Left lung (tissue), 10 donors: Measurements from ENCODE around the gene LILRB5. TPM values are rescaled to one million over a fixed set of nuclear protein-coding genes. Genes with fewer than 3 reads are reported as not detected.
A peak's percentile ranks its signal among the peaks of the same experiment; 100 is the strongest.
"Not testable (repeated sequence)": the region's sequence is repeated elsewhere in the genome, so short reads cannot be mapped to it uniquely, and the experiment has no call there.

ENCODE experiments used
- ATAC-seq: fragments of 200-7000 bp; cut with Tn5 transposase; one replicate; pipeline ENCODE4 v1.9.1; 2020; ENCODE audit warnings: moderate library complexity
- DNase-seq, 4 donors: peaks; one replicate each; pipeline ENCODE4 v3.0.0-alpha.2; 2013 to 2020
- H3K27ac ChIP-seq, 2 donors: fragments of 200-600 bp; sonication (generic) in 1 of 2; one replicate each; pipeline versions ENCODE4 v1.5.0 to v1.8.0; 2020 to 2021
- H3K27me3 ChIP-seq, 2 donors: fragments of 200-600 bp; sonication (generic) in 1 of 2; one replicate each; pipeline versions ENCODE4 v1.5.0 to v1.8.0; 2020 to 2021
- H3K36me3 ChIP-seq, 2 donors: fragments of 200-600 bp; sonication (generic) in 1 of 2; one replicate each; pipeline versions ENCODE4 v1.5.0 to v1.8.0; 2020 to 2021
- H3K4me1 ChIP-seq, 2 donors: fragments of 200-600 bp; one replicate each; pipeline ENCODE4 v1.8.0; 2021
- H3K4me3 ChIP-seq, 2 donors: fragments of 200-600 bp; sonication (generic) in 1 of 2; one replicate each; pipeline versions ENCODE4 v1.5.0 to v1.8.0; 2020 to 2021; ENCODE audit warnings: mild to moderate bottlenecking in 1 of 2
- H3K9me3 ChIP-seq, 2 donors: fragments of 200-600 bp; sonication (generic) in 1 of 2; one replicate each; pipeline versions ENCODE4 v1.5.0 to v1.8.0; 2020 to 2021
- intact Hi-C, 2 donors: fragments of 100-400 bp; cut with DNase I; formaldehyde crosslinking; loops; one replicate each; pipeline versions ENCODE4 v1.11.2 to v1.14.2; 2022
- polyA plus RNA-seq, 6 donors: library from polyadenylated mRNA; unstranded; fragments of 120-200 nt; gene quantifications; one replicate each; pipeline ENCODE4 v1.2.1, GENCODE V29; 2013; ENCODE audit not compliant: insufficient read length in 6 of 6
- total RNA-seq, 2 donors: library from RNA; stranded (reverse); fragmentation: NEBNext Ultra II Directional; extraction: Animal tissue kit (Norgen Biotek cat#: 25700); gene quantifications; one replicate each; pipeline ENCODE4 v1.2.1, GENCODE V29; 2021
- TF ChIP-seq, protein P1 (sequence below), 2 donors: fragments of 200-600 bp; sonication (generic) in 1 of 2; IDR thresholded peaks; one replicate each; pipeline versions ENCODE4 v1.5.0 to v1.8.0; 2021; ENCODE audit warnings: antibody characterized with exemption in 2 of 2
- donor health status: DM: no; HTN: yes; CAD: no.
- donor health status: DM: no; HTN: no; CAD: no.

Gene LILRB5
- total and polyA plus RNA-seq, 8 donors, result 3.3 to 16.5 (median 4.7) TPM

- H3K4me1 ChIP-seq, result peaks cover 0 to 42% of the 10 kb centered on the region in 2 donors
- intact Hi-C loops, result loop anchor here in 1 of 2 donors (10.0 kb wide), 1 partner anchor 276 kb away; the partner anchor contains the start of gene LILRA2
- peak overlapping the region in 1 of 2 donors; percentile 63 for H3K27ac ChIP-seq
- H3K36me3 ChIP-seq, result no peaks in the 10 kb centered on the region
- peaks cover 0 to 42% of the 10 kb centered on the region in 2 donors for H3K27me3 ChIP-seq
- no peak for DNase-seq
- H3K9me3 ChIP-seq, result no peaks in the 10 kb centered on the region
- no peak overlapping the region for H3K4me3 ChIP-seq
- TF ChIP-seq, protein P1, sequence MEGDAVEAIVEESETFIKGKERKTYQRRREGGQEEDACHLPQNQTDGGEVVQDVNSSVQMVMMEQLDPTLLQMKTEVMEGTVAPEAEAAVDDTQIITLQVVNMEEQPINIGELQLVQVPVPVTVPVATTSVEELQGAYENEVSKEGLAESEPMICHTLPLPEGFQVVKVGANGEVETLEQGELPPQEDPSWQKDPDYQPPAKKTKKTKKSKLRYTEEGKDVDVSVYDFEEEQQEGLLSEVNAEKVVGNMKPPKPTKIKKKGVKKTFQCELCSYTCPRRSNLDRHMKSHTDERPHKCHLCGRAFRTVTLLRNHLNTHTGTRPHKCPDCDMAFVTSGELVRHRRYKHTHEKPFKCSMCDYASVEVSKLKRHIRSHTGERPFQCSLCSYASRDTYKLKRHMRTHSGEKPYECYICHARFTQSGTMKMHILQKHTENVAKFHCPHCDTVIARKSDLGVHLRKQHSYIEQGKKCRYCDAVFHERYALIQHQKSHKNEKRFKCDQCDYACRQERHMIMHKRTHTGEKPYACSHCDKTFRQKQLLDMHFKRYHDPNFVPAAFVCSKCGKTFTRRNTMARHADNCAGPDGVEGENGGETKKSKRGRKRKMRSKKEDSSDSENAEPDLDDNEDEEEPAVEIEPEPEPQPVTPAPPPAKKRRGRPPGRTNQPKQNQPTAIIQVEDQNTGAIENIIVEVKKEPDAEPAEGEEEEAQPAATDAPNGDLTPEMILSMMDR (IDR thresholded peaks at IDR 0.05), result no peak
- ATAC-seq, result no peak
Measured at GRCh38 chr19:54298357-54299125, 41.5 kb upstream of the LILRB5 start.

- no peak for DNase-seq
- intact Hi-C loops, result loop anchor here in 1 of 2 donors (10.0 kb wide), 1 partner anchor 277 kb away; the partner anchor contains the start of gene LILRA2
- peaks cover 0 to 46% of the 10 kb centered on the region in 2 donors for H3K27me3 ChIP-seq
- TF ChIP-seq, protein P1 (IDR thresholded peaks at IDR 0.05), result no peak
- ATAC-seq, result peak; percentile 21
- H3K9me3 ChIP-seq, result no peaks in the 10 kb centered on the region
- no peaks in the 10 kb centered on the region for H3K36me3 ChIP-seq
- H3K4me1 ChIP-seq, result peaks cover 0 to 39% of the 10 kb centered on the region in 2 donors
- H3K4me3 ChIP-seq, result no peak overlapping the region
- no peak overlapping the region for H3K27ac ChIP-seq
Measured at GRCh38 chr19:54297759-54298305, 40.8 kb upstream of the LILRB5 start.

- ATAC-seq (no peak), DNase-seq (no peak)
- TF ChIP-seq, protein P1 (IDR thresholded peaks at IDR 0.05), result no peak
- no peak overlapping the region for H3K4me3 ChIP-seq
- H3K27ac ChIP-seq, result no peak overlapping the region
- H3K27me3 ChIP-seq, result peaks cover 0 to 63% of the 10 kb centered on the region in 2 donors
- H3K4me1 ChIP-seq, result peaks cover 0 to 20% of the 10 kb centered on the region in 2 donors
- H3K9me3 ChIP-seq, result no peaks in the 10 kb centered on the region
- intact Hi-C loops, result loop anchor here in 1 of 2 donors (10.0 kb wide), 1 partner anchor 280 kb away; the partner anchor contains the start of gene LILRA2
- H3K36me3 ChIP-seq, result no peaks in the 10 kb centered on the region
Measured at GRCh38 chr19:54294539-54294938, 37.5 kb upstream of the LILRB5 start.

DNA sequence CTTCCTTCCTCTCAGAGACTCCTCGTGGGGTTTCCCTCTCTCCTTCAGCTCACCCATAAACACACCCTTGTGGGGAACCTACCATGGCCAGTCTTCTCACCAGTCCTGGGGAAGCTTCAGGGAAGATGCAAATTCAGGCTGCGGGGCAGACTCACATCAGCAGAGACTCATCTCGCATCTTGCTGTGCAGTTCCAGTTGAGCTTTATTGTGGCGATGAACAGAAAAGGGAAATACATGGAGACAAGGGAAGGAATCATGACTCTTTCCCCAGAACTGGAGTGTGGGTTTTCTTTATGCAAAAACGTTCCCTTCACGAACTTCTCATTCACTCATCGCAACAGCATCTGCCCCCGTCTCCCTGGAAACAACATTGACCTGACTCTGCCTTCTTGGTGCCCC lies 32.1 kb upstream of the LILRB5 start:
- intact Hi-C loops, H3K27ac ChIP-seq, H3K4me3 ChIP-seq, H3K4me1 ChIP-seq, H3K9me3 ChIP-seq, DNase-seq, H3K36me3 ChIP-seq: not testable (repeated sequence)
- peaks cover 0 to 35% of the 10 kb centered on the region in 2 donors for H3K27me3 ChIP-seq
- ATAC-seq, result peak; percentile 15

DNA sequence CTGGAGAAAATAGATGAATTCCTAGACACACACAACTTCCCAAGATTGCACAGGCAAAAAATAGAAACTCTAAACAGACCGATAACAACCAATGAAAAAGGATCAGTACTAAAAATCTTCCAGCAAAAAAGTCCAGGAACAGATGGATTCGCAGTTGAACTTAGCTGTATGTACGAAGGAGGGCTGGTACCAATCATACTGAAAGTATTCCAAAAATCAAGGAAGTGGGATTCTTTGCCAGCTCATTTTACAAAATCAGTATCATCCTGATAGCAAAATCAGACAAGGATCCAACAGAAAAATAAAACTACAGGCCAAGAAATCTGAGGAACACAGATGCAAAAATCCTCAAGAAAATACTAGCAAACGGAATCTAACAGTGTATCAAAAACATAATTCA lies 30.4 kb upstream of the LILRB5 start:
- intact Hi-C loops, result no loop called here
- TF ChIP-seq, protein P1 (IDR thresholded peaks at IDR 0.05), result no peak

DNA sequence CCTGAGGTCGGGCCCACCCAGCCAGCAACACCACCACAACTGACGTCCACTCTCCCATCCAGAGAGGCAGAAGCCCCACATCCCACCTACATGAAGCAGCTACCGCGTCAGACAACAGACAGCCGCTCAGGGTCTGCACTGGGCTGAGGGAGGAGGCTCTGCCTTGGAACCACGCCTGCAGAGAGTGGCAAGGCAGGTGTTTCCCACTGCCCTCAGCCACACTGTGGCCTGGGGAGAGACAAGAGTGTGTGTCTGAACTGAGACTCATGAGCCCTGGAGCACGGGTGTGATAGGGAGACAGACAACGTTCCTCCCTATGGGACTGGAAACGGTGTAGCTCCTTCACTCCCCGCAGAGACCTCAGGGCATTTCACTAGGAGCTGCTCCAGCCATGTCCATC lies 29.2 kb upstream of the LILRB5 start:
- DNase-seq, intact Hi-C loops, H3K9me3 ChIP-seq, H3K27ac ChIP-seq, H3K36me3 ChIP-seq, ATAC-seq, H3K4me3 ChIP-seq: not testable (repeated sequence)
- Histone ChIP-seq H3K4me1 (peaks cover 0 to 32% of the 10 kb centered on the region in 2 donors), H3K27me3 (peaks cover 0 to 42% of the 10 kb centered on the region in 2 donors)

More for the DNA sequence above, 30.4 kb upstream of the LILRB5 start:
- Histone ChIP-seq H3K27me3 (peaks cover 0 to 37% of the 10 kb centered on the region in 2 donors), H3K36me3 (no peaks in the 10 kb centered on the region), H3K27ac (no peak overlapping the region), H3K4me3 (no peak overlapping the region), H3K9me3 (no peaks in the 10 kb centered on the region), H3K4me1 (peaks cover 0 to 21% of the 10 kb centered on the region in 2 donors)
- DNase-seq (no peak), ATAC-seq (no peak)

- H3K9me3 ChIP-seq, intact Hi-C loops, H3K4me3 ChIP-seq, H3K36me3 ChIP-seq, DNase-seq, H3K27ac ChIP-seq: not testable (repeated sequence)
- Histone ChIP-seq H3K4me1 (peaks cover 0 to 35% of the 10 kb centered on the region in 2 donors), H3K27me3 (peaks cover 0 to 42% of the 10 kb centered on the region in 2 donors)
- ATAC-seq, result peak; percentile 13
Measured at GRCh38 chr19:54285427-54286056, 28.5 kb upstream of the LILRB5 start.
